HFF-Myc (cell line): ENCODE results near the gene WLS.

Experiments
- DNase-seq: peaks from one replicate; pipeline ENCODE4 v3.0.0-alpha.2; 2011; ENCODE audit warnings: low read depth; ENCODE audit errors: extremely low read depth
- H3K4me3 ChIP-seq: replicated peaks from 2 replicates; pipeline ENCODE4 v1.5.1; 2011; ENCODE audit warnings: low read depth, mild to moderate bottlenecking, control low read depth, low read length
- CTCF ChIP-seq: IDR thresholded peaks from 2 replicates; pipeline ENCODE4 v1.5.1; 2012; ENCODE audit warnings: mild to moderate bottlenecking, low read depth, low read length, control low read depth; ENCODE audit errors: missing control alignments

Gene WLS

GRCh38 chr1:68103011-68103545 is 129.2 kb downstream of the WLS start:
- no peak for TF ChIP-seq CTCF
- no peak for DNase-seq

GRCh38 chr1:68101829-68102228 is 130.5 kb downstream of the WLS start:
- no peak overlapping the region for H3K4me3 ChIP-seq
- DNase-seq = no peak
- TF ChIP-seq CTCF = no peak

More at GRCh38 chr1:68103011-68103545, 129.2 kb downstream of the WLS start:
- H3K4me3 ChIP-seq = no peak overlapping the region

- no peak for TF ChIP-seq CTCF
- no peak for DNase-seq
These were observed 131.8 kb downstream of the WLS start for GRCh38 chr1:68100571-68100970.

GRCh38 chr1:68093737-68094136 is 138.6 kb downstream of the WLS start:
- no peak for DNase-seq
- TF ChIP-seq CTCF = no peak
- H3K4me3 ChIP-seq = no peak overlapping the region

More at GRCh38 chr1:68100571-68100970, 131.8 kb downstream of the WLS start:
- H3K4me3 ChIP-seq = no peak overlapping the region

- DNase-seq = no peak
- TF ChIP-seq CTCF = no peak
- no peak overlapping the region for H3K4me3 ChIP-seq
These were observed 145.1 kb downstream of the WLS start for GRCh38 chr1:68087184-68087583.

- no peak for TF ChIP-seq CTCF
- no peak overlapping the region for H3K4me3 ChIP-seq
- no peak for DNase-seq
These were observed 146.6 kb downstream of the WLS start for GRCh38 chr1:68085752-68086151.

- TF ChIP-seq CTCF = no peak
- DNase-seq = no peak
- no peak overlapping the region for H3K4me3 ChIP-seq
These were observed 148.6 kb downstream of the WLS start for GRCh38 chr1:68083686-68084085.
